SK-N-SH (cell line): ENCODE measurements around the gene NTM.

Experiments
- ELF1 ChIP-seq: IDR thresholded peaks from 2 replicates; pipeline ENCODE4 v1.4.0; 2012
- FOXM1 ChIP-seq: IDR thresholded peaks from 2 replicates; pipeline ENCODE4 v1.4.0; 2012; ENCODE audit warnings: low read depth, mild to moderate bottlenecking
- POLR2AphosphoS5 ChIP-seq: IDR thresholded peaks from 2 replicates; pipeline ENCODE4 v1.6.1; 2012; ENCODE audit warnings: low read depth, low read length
- ZBTB33 ChIP-seq: IDR thresholded peaks from 2 replicates; pipeline ENCODE4 v1.4.0; 2012; ENCODE audit warnings: low read depth, borderline replicate concordance
- TF ChIP-seq, protein P1 (sequence below): fragments of 200-600 bp; sonication (generic); IDR thresholded peaks from 2 replicates; pipeline ENCODE4 v1.6.1; 2017; ENCODE audit warnings: antibody characterized with exemption, mild to moderate bottlenecking, moderate library complexity

DNA sequence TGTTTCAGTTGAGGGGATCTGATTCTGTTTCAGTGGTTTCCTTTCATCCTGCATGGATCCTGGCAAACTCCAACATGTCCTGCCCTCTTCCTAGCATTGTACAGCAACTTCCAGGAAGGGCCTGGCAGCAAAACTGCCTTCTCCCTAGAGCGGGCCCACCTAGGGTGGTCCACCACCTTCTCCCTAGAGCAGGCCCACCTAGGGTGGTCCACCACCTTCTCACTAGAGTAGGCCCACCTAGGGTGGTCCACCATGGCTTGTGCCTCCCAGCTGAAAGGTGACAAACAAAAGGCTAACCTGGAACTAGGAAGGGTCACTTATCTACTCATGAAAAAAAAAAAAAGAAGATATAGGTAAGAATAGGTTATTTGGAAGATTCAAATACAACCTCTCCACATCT, 92.2 kb downstream of the NTM start:
- TF ChIP-seq FOXM1 (no peak), POLR2AphosphoS5 (no peak), ZBTB33 (no peak), ELF1 (no peak)
- TF ChIP-seq, protein P1, sequence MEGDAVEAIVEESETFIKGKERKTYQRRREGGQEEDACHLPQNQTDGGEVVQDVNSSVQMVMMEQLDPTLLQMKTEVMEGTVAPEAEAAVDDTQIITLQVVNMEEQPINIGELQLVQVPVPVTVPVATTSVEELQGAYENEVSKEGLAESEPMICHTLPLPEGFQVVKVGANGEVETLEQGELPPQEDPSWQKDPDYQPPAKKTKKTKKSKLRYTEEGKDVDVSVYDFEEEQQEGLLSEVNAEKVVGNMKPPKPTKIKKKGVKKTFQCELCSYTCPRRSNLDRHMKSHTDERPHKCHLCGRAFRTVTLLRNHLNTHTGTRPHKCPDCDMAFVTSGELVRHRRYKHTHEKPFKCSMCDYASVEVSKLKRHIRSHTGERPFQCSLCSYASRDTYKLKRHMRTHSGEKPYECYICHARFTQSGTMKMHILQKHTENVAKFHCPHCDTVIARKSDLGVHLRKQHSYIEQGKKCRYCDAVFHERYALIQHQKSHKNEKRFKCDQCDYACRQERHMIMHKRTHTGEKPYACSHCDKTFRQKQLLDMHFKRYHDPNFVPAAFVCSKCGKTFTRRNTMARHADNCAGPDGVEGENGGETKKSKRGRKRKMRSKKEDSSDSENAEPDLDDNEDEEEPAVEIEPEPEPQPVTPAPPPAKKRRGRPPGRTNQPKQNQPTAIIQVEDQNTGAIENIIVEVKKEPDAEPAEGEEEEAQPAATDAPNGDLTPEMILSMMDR, result no peak
